Thoracic aorta (tissue), 2 donors: ENCODE data around the gene MLPH. TPM values are rescaled to one million over a fixed set of nuclear protein-coding genes. Genes with fewer than 3 reads are reported as not detected.
A peak's percentile ranks its signal among the peaks of the same experiment; 100 is the strongest.

ENCODE experiments used
- ATAC-seq: fragments of 150-250 bp; one replicate; pipeline ENCODE4 v1.8.0; 2017; ENCODE audit warnings: low read depth; ENCODE audit not compliant: insufficient number of reproducible peaks, low FRiP score
- DNase-seq: peaks from one replicate; pipeline ENCODE4 v3.0.0-alpha.2; 2020; ENCODE audit warnings: low spot score
- H3K27ac ChIP-seq, 2 donors: fragments of 200-600 bp; sonication (generic); 1 replicate in 1 of 2; 2 replicates in 1 of 2; pipeline ENCODE4 v1.5.1; 2016; ENCODE audit warnings: mild to moderate bottlenecking in 2 of 2, moderate library complexity in 2 of 2
- H3K27me3 ChIP-seq: fragments of 200-600 bp; sonication (generic); replicated peaks from 2 replicates; pipeline ENCODE4 v1.6.0; 2016; ENCODE audit warnings: mild to moderate bottlenecking; ENCODE audit not compliant: insufficient read depth
- H3K36me3 ChIP-seq: fragments of 200-600 bp; sonication (generic); one replicate; pipeline ENCODE4 v1.5.1; 2016
- H3K4me1 ChIP-seq, 2 donors: fragments of 200-600 bp; sonication (generic); 1 replicate in 1 of 2; 2 replicates in 1 of 2; pipeline versions ENCODE4 v1.5.1 to v1.6.0; 2016; ENCODE audit warnings: low read depth in 2 of 2, mild to moderate bottlenecking in 1 of 2; ENCODE audit not compliant: control insufficient read depth in 1 of 2
- H3K4me3 ChIP-seq: fragments of 200-600 bp; sonication (generic); 2 replicates; pipeline ENCODE4 v1.5.1; 2016; ENCODE audit warnings: mild to moderate bottlenecking
- H3K9me3 ChIP-seq: fragments of 200-600 bp; sonication (generic); 2 replicates; pipeline ENCODE4 v1.5.1; 2016
- CTCF ChIP-seq: fragments of 200-600 bp; sonication (generic); IDR thresholded peaks from one replicate; pipeline ENCODE4 v1.5.1; 2019; ENCODE audit warnings: antibody characterized with exemption
- total RNA-seq, 2 donors: library from RNA; depleted of rRNA; stranded (reverse); fragments of >200 nt; gene quantifications; one replicate each; pipeline versions ENCODE4 v1.1.0 to v1.2.3, GENCODE V29; 2016

The MLPH gene
- total RNA-seq, 2 donors from 2014 or later = 2.0 to 7.4 TPM

- DNase-seq (no peak), ATAC-seq (no peak)
- Histone ChIP-seq H3K9me3 (no peaks in the 10 kb centered on the region), H3K36me3 (no peaks in the 10 kb centered on the region), H3K4me1 (peaks cover 18 to 68% of the 10 kb centered on the region in 2 donors), H3K4me3 (no peak overlapping the region), H3K27me3 (no peaks in the 10 kb centered on the region), H3K27ac (peak overlapping the region; percentile 57 to 93)
- TF ChIP-seq CTCF = no peak
Measured at GRCh38 chr2:237596520-237597195, 109.6 kb downstream of the MLPH start.

GRCh38 chr2:237597196-237598145 lies 110.4 kb downstream of the MLPH start:
- peak overlapping the region; percentile 57 to 93 for H3K27ac ChIP-seq
- no peak overlapping the region for H3K4me3 ChIP-seq
- peaks cover 18 to 69% of the 10 kb centered on the region in 2 donors for H3K4me1 ChIP-seq
- no peak for TF ChIP-seq CTCF
- no peaks in the 10 kb centered on the region for H3K36me3 ChIP-seq
- H3K27me3 ChIP-seq = no peaks in the 10 kb centered on the region
- ATAC-seq (no peak), DNase-seq (no peak)
- no peaks in the 10 kb centered on the region for H3K9me3 ChIP-seq

DNA sequence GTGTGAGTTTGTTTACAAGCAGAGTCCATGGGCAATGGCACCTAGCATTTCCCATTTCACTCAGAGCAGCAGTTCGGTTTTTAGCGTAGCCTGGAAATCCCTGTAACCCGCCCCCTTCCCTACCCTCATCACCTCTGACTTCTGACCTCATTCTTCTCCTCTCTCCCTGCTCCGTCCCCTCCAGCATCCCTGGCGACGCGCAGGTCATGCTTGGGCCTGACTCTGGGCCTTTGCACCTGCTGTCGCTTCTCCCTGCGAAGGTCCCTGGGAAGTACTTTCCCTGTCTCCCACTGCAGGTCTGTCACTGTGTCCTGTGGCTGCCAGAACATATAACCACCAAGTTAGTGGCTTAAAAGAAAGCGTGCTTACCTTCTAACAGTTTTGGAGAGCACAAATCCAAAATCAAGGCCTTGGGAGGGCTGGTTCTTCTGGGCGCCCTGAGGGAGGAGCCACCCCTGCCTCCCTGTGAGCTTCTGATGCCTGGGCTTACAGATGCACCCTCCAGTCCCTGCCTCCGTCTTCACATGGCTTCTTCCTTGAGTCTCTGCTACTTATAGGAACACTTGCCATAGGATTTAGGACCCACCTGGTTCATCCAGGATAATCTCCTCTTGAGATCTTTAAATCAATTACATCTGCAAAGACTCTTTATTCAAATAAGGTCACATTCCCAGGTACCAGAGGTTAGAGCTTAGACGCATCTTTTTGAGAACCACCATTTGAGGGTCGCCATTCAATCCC lies 111.6 kb downstream of the MLPH start:
- DNase-seq (no peak), ATAC-seq (no peak)
- Histone ChIP-seq H3K9me3 (no peaks in the 10 kb centered on the region), H3K27ac (peak overlapping the region; percentile 83 to 98), H3K27me3 (no peaks in the 10 kb centered on the region), H3K4me1 (peaks cover 18 to 66% of the 10 kb centered on the region in 2 donors), H3K36me3 (no peaks in the 10 kb centered on the region), H3K4me3 (no peak overlapping the region)
- TF ChIP-seq CTCF = no peak

GRCh38 chr2:237599465-237600110 lies 112.5 kb downstream of the MLPH start:
- no peak for ATAC-seq
- Histone ChIP-seq H3K36me3 (no peaks in the 10 kb centered on the region), H3K9me3 (no peaks in the 10 kb centered on the region), H3K27me3 (no peaks in the 10 kb centered on the region), H3K4me1 (peaks cover 16 to 56% of the 10 kb centered on the region in 2 donors), H3K27ac (peak overlapping the region; percentile 83 to 98), H3K4me3 (peak overlapping the region; percentile 56)
- no peak for TF ChIP-seq CTCF
- no peak for DNase-seq
